SKM-1 treated with dmso at 0.1 percent for 144 hours (cell line): Measurements from ENCODE around the gene KNCN.

Source experiments
- DNase-seq: peaks from one replicate; lab custom pipeline; 2025; ENCODE audit not compliant: unreplicated experiment; lab: John Stamatoyannopoulos, UW

The KNCN gene

DNA sequence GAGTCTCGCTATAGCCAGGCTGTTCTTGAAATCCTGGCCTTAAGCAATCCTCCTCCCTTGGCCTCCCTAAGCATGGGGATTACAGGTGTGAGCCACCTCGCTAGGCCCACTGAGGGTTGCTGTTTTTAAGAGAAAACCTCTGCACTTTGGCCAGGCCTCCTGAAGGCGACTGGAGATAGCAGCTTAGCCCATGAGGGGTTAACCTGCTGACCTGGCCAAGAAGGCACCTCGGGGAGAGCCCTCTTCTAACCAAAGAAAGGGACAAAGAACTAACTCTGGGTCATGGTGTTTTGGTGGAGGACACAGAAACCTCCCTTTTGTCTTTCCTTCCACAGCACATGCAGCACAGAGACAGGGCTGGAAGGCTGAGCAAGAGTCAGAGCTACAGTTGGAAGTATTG, 17.7 kb upstream of the KNCN start:
- no peak for DNase-seq

DNA sequence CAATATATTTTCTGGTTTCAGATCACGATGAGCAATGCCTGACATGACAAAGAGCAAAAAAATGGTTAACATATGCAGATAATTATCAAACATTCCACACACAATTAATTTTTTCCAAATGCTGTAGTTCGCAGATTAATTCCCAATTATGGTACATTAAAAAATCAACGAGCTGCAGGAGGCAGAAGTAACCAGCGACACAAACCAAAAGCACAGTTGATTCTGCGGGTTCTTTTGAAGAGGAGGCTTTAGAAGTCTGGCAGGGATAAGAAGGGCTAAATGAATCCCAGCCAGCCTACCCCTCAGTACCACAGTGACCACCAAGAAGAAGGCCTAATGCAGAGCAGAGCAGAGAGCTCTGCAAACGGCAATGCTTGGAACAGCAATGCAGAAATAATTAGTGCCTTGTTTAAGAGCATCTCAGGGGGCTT, 17.0 kb upstream of the KNCN start:
- no peak for DNase-seq

DNA sequence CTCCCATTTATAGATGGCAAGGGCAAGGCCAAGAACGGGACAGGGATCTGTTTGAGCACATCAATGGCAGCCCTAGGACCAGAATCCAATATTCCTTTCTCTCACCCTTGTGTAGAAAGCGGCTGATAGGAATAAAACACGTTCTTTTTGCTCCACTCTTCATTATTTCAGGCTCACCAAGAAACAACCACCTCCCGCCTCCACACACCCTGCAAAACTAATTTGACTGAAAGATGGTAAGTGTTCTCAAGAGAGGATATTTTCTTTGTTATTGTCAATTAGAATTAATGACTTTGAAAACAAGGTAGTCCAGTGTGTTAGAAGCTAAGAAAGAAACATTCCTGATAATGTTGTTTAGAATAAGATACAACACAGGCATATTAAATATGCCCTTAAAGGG, 11.9 kb upstream of the KNCN start:
- DNase-seq = no peak

DNA sequence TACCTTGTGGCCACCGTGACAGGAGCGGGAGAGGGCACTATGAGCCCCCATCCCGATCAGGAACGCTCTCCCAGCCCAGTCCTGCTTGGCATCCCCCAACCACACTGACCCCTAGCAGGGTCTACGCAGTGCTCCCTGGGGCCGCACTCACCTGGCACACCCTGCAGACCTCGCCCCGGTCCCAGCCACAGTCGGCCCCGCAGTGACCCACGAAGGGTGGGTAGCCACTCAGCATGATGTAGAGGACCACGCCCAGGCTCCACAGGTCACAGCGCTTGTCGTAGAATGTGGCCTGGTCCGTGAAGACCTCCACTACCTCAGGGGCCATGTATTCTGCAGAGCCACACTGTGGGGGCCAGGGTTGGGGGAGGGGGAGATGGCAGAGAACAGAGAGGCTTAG, 11.1 kb upstream of the KNCN start:
- no peak for DNase-seq

DNA sequence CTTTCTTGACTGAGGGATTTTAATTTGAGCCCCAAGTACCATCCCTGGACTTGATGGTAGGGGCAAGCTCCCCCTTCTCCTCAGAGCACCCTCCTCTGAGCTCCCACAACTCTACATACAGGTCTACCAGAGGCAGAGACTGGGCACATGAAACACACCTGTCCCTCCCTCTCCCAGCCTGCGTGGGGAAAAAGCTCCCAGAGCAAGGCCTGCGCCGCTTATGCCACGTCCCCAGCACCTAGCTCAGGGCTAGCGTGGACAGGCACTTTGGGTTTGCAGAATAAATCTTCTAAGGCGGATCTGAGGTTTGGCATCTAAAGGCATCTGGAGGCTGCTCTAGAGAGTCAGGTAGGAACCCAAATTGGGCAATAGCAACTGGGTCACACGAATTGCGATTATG, 7.5 kb upstream of the KNCN start:
- DNase-seq = no peak

DNA sequence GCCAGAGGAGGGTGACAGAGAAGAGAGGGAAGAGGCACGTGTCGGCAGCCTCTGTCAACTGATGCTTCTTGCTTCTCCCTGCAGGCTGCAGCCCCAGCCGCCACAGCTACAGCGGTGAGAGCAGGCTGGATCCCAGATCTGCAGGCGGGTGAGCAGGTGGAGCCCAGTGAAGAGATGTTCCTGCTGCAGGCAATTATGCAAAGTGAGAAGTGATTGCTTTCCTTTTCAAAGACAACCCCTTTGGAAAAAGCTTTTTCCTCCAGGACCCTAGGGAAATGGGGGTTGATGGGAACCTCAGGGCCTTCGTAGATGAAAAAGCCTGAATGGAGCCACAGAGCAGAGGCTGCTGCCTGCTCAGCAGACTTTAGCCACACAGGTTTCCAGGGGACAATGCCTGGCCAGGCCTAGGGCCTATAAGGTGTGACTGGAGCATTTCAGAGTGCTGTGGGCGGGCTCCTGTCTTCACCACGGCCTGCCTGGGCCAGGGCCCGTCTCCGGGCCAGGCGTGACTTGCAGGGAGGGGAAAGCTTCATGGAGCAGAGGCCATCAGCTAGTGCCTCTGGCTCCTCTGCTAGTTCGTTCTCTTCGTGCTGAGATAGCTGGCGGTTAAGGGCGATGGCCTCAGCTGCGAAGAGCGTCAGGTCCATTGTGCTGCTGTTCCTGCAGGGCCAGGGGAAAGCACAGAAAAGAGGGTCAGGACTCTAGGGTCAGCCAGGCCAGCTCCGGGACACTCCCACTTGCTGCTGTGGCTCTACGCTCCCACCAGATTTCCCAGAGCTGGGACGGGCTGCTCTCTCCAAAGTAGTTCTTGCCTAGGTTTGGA, 6.9 kb upstream of the KNCN start:
- no peak for DNase-seq

DNA sequence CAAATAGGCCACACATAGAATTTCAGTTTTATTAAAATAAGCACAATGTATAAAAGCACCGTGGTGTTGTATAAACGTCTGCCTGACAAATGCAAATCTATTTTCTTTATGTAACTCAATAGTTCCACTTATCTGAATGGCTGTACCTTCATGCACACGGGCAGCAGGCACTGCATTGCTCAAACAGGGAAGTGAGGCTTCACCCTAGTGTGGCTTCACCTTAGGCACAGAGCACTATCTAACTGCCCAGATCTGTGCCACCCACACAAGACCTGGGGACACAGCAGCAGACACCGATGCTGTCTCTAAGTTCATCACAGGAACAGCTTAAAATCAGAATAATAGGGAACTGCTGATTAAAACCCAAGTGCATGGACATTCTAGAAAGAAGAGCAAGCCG, 6.0 kb upstream of the KNCN start:
- DNase-seq = no peak

DNA sequence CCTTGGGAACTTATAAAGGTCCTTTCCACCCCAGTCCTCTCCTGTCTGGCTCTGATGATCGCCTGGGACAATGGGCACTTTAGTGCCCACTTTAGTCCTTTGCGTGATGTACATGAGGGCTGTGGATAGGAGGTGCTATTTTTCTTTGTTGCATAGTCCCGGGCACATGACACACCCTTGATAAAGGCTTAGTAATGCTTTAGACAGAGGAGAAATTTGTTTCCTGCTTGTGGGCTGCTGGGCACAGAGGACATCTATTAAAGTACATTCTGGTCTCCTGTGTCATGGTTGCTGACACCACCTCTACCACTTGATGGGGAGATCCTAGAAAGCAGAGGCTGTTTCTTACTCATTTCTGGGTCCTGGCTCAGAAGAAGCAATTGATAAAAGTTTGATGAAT, 5.4 kb upstream of the KNCN start:
- no peak for DNase-seq

DNA sequence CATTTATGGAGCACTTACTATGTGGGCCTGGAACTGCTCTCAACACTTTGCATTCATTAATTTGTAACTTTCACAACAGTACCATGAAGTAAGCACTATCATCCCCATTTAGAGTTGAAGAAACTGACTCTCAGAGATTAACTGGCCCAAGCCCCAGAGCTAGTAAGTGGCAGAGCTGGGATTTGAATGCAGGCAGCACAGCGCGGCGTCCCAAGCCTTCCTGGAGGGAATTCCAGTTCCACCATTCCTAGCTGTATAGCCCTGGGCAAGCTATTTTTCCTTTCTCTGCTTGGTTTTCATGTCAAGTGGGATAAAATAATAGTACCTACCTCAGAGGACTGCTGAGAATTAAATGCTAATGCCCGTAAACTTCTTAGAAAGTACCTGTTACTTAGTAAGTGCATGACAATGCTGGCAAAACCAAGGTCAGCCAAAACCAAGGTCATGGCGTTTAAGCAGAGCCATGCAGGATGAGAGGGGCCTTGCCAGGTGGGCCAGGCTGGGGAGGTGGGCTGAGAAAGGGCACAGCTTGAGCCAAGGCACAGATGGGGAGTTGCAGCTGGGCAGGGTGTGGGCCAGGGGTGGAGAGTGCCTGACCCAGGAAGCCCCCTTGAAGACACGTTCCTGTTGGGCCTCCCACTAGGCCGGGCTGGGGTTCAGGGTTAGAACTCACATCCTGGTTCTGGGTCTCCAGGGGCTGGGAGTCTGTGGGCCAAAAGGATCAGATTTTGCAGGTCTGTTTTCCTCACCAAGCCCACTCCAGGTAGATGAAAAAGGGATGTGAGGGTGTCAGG, 4.6 kb upstream of the KNCN start:
- no peak for DNase-seq

DNA sequence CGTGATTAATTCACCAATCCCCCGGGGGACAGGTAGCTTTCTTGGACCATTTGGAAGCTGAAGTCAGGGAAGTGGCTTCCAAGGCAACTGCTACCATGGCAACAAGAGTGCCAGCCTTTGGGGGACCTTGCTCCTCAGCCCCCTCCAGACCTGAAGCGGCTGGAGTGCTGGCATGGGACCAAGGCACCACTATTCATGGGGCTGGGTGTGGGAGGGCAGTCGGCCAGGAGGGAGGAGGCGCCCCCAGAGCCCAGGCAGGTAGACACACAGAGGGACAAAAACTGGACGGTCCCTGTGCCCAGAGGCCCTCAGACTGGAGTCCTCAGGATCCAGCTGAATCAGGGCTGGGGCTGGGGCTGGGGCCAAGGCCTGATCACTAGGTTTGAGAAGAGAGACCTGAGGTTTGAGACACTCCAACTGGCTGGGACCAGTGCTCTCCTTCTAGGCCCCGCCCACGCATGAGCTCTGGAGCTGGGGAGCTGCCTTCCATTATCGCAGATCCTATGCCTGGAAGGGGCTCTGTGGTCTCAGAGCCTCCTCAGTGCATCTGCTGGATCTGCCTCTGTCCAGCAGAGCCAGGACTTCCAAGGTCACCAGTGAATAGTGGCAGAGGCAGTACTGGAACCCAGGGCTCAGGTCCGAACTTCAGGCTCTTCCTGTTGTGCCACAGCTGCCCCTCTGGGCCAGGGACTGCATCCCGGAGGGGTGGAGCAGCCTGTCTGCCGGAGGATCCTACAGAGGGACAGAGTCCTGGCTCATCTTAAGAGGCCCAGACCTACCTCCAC, 3.3 kb upstream of the KNCN start:
- DNase-seq = no peak

DNA sequence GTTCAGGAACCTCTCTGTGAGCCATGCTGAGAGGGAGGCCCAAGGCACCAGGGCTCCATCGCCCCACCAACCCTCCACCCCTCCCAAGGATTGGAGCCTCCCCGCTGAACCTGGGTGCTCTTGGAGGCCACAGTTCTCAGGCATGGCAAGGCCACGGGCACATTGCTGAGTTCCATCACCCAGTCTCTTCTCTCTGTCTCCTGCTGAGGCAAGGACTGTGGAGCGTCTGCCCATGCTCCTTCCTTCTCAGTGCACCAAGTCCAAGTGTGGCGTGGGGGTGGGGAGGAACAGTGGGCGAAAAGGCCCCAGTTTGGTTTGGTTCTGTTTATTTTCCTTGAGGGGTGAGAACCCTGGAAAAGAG, 2.8 kb upstream of the KNCN start:
- no peak for DNase-seq

DNA sequence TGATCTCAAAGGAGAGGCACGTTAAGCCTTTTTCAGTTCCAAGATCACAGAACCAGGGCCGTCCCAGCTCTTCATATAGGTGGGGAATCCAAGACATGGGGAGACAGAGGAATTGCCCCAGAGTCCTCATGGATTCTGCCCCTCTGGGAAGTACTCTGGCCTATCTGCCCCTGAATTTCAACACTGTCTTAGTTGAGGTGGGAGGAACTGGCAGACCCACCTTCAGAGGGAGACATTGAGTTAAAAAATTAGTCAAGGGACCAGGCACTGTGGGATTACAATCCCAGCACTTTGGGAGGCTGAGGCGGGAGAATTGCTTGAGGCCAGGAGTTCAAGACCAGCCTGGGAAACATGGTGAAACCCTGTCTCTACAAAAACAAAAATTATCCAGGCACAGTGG, 2.1 kb upstream of the KNCN start:
- no peak for DNase-seq

DNA sequence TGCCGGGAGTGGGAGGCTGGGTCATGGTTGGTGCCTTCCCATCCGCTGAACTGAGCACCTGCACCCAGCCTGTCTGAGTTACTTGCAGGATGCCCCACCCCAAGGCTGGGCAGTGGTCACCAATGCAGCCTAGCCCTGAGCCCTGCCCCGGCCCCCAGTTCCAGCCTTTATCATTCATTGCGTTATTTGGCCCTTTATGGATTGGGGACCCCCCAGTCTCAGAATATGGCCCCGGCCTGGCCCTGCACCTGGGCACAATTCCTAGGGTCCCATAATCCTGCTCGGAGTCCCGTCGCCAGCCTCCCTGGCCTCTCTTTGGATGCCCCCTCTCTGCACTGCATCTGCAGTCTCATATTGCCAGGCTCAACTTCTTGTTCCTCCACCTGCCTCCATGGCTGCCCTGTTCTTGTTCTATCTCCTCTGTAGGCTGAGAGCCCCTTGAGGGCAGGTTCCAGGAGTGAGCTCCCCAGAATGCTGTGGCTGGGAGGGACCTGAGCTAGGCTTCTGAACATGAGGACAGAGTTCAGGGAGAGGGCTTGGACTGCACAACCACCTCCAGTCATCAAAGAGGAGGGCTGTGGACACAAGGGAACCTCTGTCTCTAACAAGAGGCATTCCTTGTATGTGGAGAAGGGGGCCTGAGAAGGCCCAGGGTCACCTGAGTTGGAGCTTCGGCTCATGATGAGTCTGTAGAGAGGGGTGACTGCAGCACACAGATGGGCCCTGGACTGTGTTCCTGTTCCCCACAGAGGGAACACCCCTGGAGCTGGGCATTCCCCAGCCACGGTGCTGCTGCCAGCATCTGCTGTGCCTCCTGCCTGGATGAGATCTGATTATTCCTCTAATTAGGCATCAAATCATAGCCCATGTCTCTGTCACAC, 1.1 kb upstream of the KNCN start:
- no peak for DNase-seq

DNA sequence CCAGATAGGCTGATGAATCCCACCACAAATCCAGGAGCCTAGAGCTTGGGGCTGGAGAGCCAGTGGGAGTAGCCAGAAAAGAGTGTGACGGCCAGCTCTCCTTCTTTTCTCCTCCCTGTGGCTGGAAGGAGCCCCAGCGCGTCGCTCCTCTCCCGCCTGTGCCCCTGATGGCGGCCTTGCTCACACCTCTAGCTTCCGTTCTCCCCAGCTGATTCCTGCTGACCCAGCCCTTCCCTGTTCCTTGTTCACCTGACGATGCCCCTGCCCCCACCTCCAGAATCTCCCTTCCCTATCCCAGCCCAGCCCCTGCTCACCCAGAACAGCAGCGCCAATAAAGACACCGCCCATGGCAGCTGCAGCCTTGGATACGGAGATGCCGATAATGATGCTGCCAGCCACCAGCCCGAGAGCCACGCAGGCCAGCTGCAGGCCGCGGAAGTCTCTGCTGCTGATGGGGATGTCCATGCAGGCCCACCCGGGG, 656 bp downstream of the KNCN start:
- no peak for DNase-seq

DNA sequence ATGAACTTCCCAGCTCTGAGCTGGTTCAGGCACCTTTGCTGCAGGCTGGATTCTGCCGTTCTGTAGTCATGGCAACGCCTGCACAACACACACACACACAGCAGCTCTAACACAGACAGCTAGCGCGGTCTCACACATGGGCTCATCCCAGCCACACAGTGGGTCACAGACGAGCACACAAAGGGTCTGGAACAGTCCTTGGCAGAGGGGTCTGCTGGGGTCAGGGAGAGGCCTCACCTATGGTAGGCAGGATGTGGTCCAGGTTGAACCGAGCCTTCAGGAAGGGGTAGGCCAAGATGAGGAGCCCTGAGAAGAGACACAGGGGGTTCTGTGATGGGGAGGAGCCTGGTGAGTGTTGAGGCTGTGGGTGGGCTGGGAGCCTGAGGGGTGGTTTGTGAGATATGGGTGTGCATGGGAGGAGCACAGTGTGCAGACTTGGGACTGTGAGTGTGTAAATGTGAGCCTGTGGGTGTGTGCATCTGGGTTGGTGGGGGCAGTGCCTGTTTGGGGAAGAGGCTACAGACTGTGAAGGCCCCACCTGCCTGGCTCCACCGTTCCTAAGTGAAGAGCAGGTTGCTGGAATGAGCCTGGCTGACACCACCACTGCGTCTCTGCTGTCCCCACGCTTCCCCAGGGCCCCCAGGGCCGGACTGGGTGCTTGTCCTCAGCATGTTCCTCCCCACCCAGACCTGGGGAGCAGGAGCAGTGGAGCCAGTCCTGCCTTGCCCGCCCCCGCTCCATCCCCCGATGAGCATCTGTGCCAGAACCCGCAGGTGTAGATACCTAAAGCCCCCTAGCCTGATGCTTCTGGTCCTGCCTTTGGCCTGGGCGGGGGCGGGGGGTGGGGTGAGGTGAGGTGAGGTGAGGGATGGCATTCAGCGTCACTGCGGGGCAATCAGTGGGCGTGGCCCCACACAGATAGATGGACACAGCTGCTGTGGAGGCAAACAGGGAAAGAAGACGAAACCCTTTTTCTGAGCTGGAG, 1.5 kb downstream of the KNCN start:
- no peak for DNase-seq

DNA sequence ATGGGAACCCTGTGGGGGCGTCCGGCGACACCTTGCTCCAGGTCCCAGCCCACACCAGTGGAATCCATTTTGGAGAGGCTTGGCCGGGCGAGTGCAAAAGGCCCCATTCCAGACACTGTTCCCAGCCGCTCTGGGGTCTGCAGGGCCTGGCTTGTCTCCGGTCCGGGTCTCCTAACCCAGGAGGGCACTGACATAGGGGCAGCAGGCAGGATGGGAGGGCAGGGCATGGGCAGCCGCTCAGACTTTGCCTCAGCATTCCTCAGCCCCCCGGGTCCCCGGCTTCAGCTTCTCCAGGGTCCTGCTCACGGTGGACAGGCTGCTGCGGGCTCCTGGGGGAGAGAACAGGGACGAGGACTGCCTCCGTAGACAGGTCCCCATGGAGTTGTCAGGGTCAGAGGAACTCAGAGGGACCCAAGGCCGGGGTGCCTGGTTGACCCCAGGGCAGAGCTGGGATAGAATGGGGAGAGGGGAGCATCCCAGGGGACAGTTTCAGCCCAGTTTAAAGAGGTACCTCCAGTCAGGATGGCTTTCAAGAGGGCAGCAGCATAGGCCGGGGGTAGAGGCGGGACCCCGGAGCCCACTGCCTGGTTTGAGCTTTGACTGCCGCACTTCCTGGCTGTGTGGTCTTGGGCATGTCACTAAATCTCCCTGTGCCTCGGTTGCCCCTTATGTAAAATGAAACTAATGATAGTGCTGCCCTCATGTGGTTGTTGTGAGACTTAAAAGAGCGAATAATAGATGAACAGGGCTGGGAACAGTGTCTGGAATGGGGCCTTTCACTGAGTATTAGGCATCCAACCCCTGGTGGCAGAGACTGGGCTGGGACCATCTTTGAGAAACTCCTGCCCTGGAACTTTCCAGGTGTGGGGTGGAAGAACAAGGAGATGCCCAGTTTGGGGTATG, 3.7 kb downstream of the KNCN start:
- DNase-seq = peak; percentile 31

DNA sequence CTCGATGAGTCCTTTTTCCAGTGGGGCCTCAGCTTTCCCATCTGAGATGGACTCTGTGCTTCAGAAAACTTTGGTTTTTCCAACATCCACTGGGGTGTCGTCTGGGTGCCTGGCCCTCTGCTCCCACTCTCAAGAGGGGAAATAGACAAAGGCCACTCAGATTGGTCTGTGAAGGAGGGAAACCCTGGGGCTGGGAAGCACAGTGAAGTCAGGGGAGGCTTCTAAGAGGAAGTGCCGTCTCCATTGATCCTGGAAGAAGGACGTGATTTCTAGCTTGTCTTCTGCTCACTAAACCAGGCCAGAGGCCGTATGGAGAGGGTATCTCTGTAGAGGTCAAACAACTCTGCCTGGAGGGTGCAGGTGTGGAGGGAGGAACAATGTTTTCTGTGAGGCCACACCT, 5.2 kb downstream of the KNCN start:
- no peak for DNase-seq

DNA sequence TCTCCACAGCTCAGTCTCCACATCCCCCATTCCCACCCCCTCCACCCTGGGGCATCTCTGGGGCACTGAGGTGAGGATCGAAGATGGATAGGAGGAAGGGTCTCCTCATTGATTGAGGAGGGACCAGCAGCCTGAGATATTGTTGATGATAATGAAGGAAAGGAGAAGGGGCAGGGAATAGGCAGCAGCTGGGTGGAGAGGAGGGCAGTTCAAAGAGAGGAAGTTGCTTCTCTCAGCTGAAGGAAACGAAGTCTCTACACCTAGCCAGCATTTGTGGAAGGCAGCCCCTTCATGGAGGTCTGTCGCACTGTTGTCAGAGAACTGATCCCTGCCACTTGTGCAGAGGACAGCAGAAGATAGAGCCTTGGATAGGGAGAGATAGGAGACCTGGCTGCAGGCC, 5.7 kb downstream of the KNCN start:
- DNase-seq = no peak
